Astrocyte (in vitro differentiated cells and primary cell): ENCODE data around the gene MRPS18A.

Experiments
- CTCF ChIP-seq: IDR thresholded peaks from 2 replicates; pipeline ENCODE4 v1.5.1; 2011; ENCODE audit warnings: low read depth, mild to moderate bottlenecking, inconsistent platforms, low read length, moderate library complexity; ENCODE audit not compliant: insufficient read depth
- EZH2 ChIP-seq: IDR thresholded peaks from 2 replicates; pipeline ENCODE4 v1.6.1; 2012; ENCODE audit warnings: mild to moderate bottlenecking, low read length, inconsistent platforms; ENCODE audit not compliant: insufficient read depth

DNA sequence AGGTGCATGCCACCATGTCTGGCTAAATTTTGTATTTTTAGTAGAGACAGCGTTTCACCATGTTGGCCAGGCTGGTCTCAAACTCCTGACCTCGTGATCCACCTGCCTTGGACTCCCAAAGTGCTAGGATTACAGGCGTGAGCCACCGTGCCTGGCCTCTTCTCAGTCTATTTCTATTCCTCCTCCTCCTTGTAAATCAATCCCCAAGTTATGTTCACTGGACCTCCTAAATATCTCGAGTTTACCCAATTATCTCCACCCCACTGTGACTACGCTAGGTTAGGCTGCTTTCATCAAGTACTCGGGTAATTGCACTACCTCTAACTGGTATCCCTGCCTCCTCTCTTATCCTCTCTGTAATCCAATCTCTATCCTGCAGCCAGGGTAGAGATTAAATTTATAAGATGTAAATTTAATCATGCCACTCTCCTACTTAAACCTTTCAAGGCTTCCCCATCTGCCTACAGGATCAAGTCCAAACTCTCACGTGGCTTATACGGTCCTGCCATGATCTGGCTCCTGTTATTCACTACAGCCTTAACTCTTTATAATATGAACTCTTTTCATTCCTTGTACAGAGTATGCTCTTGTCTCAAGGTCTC is 52.8 kb downstream of the MRPS18A start:
- TF ChIP-seq CTCF (no peak), EZH2 (no peak)
